H1 (cell line): ENCODE results near the gene SAP30L. TPM values are rescaled to one million over a fixed set of nuclear protein-coding genes. Genes with fewer than 3 reads are reported as not detected.

Experiments
- ATF2 ChIP-seq: IDR thresholded peaks from 2 replicates; pipeline ENCODE4 v1.6.1; 2012; ENCODE audit warnings: low read length, inconsistent platforms
- CHD1 ChIP-seq: IDR thresholded peaks from 2 replicates; pipeline ENCODE4 v1.6.1; 2012; ENCODE audit warnings: low read depth, low read length, improper control_type of control experiment
- CHD7 ChIP-seq: fragments of 300-600 bp; sonication (generic); IDR thresholded peaks from 2 replicates; pipeline ENCODE4 v1.7.1; 2012; ENCODE audit warnings: low read length, moderate library complexity, mild to moderate bottlenecking, inconsistent platforms; ENCODE audit not compliant: insufficient replicate concordance
- KDM1A ChIP-seq: fragments of 200-600, 300-600 bp; sonication (generic); IDR thresholded peaks from 2 replicates; pipeline ENCODE4 v1.7.1; 2016; ENCODE audit warnings: mild to moderate bottlenecking, low read length, borderline replicate concordance
- MAX ChIP-seq: IDR thresholded peaks from 2 replicates; pipeline ENCODE4 v1.6.1; 2012; ENCODE audit warnings: inconsistent platforms
- RNF2 ChIP-seq: fragments of 200-900, 300-1000 bp; sonication (generic); IDR thresholded peaks from 2 replicates; pipeline ENCODE4 v1.7.1; 2016; ENCODE audit warnings: borderline replicate concordance, low read depth, mild to moderate bottlenecking, antibody characterized with exemption, low read length; ENCODE audit not compliant: poor library complexity, severe bottlenecking; ENCODE audit errors: missing control alignments
- TEAD4 ChIP-seq: IDR thresholded peaks from 2 replicates; pipeline ENCODE4 v1.6.1; 2012; ENCODE audit warnings: low read depth, low read length, inconsistent platforms, mixed read lengths
- USF2 ChIP-seq: IDR thresholded peaks from 2 replicates; pipeline ENCODE4 v1.6.1; 2011; ENCODE audit warnings: low read length, improper control_type of control experiment
- polyA plus RNA-seq, 7 experiments: library from polyadenylated mRNA; depleted of rRNA in 3 of 7; stranded (reverse) in 5 of 7; unstranded in 2 of 7; fragments of >200 nt in 5 of 7; fragments of 200-250 nt in 2 of 7; gene quantifications; 1 replicate in 5 of 7; 2 replicates in 1 of 7; 4 replicates in 1 of 7; pipeline versions ENCODE4 v1.2.1 to v1.2.3, GENCODE V29; 2011 to 2013; ENCODE audit warnings: missing spikeins in 2 of 7, mixed read lengths in 2 of 7
- total RNA-seq: library from RNA; stranded (reverse); fragmentation: NEBNext Ultra II Directional; extraction: Animal tissue kit (Norgen Biotek cat#: 25700); gene quantifications from 2 replicates; pipeline ENCODE4 v1.2.1, GENCODE V29; 2021

The SAP30L gene
- total and polyA plus RNA-seq, 2 of the 8 experiments (the other 6 are each of a cell fraction or from before 2014, with no cell fraction given): 12.2 to 31.5 TPM

GRCh38 chr5:154478752-154479159 lies 33.0 kb downstream of the SAP30L start (continued):
- no peak for TF ChIP-seq CHD7
- no peak for TF ChIP-seq USF2
- no peak for TF ChIP-seq CHD1
- TF ChIP-seq MAX: peak; percentile 86
- TF ChIP-seq TEAD4: no peak
- TF ChIP-seq KDM1A: no peak
- no peak for TF ChIP-seq ATF2
- peak; percentile 10 for TF ChIP-seq RNF2
